Stimulated activated CD8-positive, alpha-beta memory T cell treated with anti-CD3 and anti-CD28 coated beads, Interleukin-7, amount 100 ng/mL, for 48 hours (primary cell): Measurements from ENCODE around the gene CT47B1.
"Not testable (repeated sequence)": the region's sequence is repeated elsewhere in the genome, so short reads cannot be mapped to it uniquely, and the experiment has no call there.

Source experiments
- DNase-seq, 2 donors: peaks; one replicate each; pipeline ENCODE4 v3.0.0-alpha.2; 2020; ENCODE audit warnings: low read depth in 1 of 2; ENCODE audit errors: extremely low read depth in 1 of 2

CT47B1 gene

DNA sequence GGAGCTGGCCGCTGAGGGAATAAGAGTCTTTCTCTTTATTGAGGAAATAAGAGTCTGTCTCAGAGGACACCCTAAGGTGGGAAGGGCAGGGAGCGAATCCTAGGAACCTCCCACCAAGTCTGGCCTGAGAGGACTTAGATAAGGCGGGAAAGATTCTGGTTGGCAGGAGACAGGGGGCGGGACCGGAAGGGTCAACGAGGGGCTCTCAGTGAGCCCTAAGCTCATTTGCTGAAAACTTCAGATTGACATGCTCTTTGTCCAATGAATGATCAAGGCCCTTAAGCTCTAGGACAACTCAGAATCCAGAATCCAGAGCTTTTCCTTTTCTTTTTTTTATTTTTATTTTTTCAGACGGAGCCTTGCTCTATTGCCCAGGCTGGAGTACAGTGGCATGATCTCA lies at the start of gene CT47B1:
CT47B1 (minus strand) TSS at position 101 of the 400 bp plus-strand sequence. CDS start 196 bp downstream, outside the sequence.
- DNase-seq = not testable (repeated sequence)

DNA sequence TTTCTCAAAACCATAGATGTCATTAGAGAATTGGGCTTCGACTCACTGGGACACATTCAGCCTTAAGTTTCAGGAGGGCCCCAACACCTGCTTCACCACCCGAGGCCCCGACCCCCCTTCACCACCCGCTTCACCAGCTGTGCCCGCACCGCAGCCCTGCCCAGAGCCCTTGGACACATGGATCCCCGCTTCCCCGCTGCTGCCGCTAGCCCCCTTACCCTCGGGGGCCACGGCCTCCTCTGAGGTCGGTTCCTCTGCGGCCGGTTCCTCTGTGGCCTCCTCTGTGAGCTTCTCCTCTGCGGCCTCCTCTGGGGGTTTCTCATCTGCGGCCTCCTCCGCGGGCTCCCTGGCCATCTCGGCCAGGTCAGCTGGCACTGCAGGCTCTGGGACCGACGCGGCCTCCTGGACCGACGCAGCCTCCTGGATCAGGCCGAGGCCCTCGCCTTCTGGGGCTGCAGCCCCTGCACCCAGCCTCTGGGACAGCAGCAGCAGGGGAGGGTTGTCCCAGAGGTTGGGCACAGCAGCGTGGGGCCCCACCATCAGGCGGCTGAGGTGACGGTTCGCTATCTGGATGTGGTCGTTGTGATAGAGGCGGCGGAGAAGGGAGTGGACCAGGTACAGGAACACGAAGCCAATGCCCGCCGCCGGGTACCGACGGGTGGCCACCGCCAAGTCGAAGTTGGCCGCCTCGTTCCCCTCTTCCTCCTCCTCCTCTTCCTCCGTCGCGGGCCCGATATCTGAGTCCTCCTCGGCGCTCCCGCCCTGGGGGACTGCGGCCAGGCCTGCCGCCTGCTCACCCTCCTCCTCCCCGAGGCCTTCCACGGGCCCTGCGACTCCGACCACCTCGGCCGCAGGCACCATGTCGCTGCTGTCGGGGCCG lies 748 bp downstream of the CT47B1 start:
- DNase-seq = no peak

DNA sequence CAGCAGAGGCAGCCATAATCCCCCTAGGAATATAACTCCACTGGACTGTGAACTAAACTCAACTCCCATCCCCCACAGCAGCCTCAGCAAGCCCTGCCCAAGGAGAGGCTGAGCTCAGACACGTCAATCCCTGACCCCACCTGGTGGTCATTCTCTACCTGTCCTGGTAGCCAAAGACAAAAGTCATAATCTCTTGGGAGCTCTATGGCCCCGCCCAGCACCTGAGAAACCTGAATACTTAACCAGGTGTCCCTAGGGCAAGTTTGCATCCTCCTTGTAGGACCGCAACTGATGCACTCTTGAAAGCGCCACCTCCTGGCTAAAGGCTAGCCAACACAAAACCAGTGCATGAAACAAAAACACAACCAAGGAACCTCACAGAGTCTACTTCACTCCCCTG lies 18.4 kb downstream of the CT47B1 start:
- no peak for DNase-seq

DNA sequence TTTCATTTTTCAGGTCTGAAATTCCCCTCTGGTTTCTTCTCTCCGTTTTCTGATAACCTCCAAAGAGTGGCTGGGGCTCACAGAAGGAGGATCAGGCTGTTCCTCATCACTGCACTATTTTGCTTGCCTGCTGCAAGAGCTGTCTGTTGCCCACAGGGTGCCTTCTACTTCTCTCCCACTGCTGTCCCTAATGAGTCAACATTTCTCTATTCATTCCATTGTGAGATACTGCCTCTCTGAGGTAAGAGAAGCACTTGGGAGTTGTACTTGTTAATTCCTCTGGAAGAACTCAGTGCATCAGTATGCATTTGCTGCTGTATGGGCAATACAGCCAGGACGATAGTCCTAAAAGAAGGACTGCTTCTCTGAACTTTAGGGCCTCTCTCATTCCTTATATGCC lies 34.8 kb downstream of the CT47B1 start:
- DNase-seq = no peak

DNA sequence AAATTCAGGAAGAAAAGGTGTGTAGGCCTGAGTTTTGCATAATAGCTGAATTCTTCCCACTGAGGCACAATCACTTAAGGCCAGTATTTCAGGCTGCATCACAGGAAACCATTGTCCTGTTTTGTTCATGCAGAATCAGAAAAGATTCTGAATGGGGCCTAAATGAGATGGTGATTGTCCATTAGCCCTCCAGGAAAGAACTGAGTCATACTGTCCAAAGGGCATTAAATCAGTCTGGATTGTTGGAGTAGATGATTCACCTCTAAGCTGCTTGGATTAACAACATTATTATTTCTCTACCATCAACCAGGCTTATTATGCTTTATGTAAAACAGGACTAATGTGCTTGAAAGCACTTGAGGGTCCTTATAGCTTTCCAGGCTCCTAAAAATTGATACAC lies 36.2 kb downstream of the CT47B1 start:
- DNase-seq = no peak

DNA sequence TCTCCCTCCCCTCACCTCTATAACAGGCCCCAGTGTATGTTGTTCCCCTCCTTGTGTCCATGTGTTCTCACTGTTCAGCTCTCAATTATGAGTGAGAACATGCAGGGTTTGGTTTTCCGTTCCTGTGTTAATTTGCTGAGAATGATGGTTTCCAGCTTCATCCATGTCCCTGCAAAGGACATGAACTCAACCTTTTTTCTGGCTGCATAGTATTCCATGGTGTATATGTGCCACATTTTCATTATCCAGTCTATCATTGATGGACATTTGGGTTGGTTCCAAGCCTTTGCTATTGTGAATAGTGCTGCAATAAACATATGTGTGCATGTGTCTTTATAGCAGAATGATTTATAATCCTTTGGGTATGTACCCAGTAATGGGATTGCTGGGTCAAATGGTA lies 48.5 kb downstream of the CT47B1 start:
- DNase-seq = not testable (repeated sequence)

DNA sequence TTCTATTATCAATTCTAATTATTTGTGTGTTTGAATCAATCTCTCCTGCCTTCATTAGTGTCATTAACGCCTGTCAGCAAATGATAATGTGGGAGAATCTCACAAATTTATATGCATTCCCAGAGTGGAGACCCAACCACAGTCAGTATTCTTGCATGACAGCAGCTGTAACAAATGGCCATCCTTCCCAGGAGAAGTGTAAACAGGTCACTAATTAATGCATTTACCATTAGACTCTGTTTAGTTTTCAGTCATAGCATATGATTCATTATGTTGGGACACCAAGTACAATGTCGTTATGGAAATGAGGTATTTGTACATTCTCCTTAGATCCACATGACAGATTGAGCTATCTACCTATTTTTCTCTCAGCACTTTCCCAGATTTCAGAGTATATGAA lies 50.5 kb downstream of the CT47B1 start:
- DNase-seq = no peak

DNA sequence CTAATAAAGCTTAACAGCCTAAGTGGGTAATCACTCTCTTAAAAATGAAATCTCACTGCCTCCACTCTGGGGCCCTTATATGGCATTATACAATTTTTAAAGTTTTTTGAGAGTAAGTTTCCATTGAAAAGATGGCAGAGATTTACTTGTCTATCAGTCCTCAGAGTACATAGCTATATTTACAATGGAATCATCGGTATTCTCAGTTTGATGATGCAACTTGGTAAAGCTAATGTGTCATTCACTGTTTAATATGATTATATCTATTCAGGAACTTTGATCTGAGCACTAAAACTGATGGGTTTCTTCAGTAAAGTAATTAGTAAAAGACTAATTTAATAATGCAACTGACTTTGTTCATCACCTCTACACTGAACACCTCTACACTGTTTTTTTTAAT lies 51.6 kb downstream of the CT47B1 start:
- no peak for DNase-seq

DNA sequence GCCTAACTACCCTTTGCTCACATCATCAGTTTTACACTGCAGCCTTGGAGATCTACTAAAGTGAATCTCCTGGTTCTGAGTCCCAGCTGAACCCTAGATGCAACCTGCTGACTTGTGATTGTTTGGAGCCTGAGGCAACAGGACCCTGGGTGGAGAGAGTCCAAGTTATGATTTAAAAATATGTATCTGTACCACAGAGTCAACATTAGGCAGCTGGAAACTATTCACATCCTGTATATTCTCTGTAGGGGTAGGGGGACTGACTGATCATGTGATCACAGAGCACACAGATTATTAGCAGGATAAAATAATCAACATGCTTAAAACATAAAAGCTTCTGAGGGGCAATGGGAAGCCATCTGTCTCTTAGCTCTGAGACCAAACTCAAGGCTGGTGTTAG lies 52.1 kb downstream of the CT47B1 start:
- DNase-seq = no peak
